GM12874 (cell line): ENCODE data around the gene HOXA5.
A peak's percentile ranks its signal among the peaks of the same experiment; 100 is the strongest.

Experiments used
- TF ChIP-seq, protein P1 (sequence below): IDR thresholded peaks from 2 replicates; pipeline ENCODE4 v1.5.1; 2011; ENCODE audit warnings: low read depth, mild to moderate bottlenecking, control low read depth, low read length, moderate library complexity; ENCODE audit not compliant: insufficient read depth

Gene HOXA5

DNA sequence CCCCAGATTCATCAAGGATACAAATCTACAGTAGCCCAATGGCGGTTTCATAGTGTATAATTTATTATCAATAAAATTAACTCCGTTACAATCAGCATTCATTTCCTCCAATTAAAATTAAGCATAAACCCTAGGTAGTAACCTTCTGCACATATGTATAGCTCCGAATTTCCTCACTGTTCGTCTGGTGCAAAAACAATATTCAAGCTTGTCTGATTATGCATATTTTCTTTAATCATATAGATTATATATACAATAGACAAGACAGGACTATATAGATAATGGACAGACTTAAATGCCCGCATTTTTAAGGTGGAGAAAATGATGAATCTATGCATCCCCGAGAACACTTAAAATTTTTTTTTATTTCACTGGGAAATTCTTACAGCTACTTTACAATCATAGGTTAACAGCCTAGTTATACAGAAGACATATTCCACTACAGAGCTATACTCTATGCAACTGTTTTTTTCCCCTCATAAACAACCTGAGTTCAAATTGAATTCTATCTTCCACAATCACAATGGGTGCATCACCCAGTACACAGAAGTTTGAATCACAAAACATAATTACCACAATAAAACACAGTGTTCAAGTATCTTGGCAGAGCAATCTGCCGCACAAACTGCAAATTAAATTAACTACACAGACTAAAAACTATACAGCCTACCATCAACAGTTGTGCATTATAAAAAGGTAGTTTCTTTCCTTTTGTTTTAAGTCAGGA lies 19.2 kb upstream of the HOXA5 start:
- TF ChIP-seq, protein P1, sequence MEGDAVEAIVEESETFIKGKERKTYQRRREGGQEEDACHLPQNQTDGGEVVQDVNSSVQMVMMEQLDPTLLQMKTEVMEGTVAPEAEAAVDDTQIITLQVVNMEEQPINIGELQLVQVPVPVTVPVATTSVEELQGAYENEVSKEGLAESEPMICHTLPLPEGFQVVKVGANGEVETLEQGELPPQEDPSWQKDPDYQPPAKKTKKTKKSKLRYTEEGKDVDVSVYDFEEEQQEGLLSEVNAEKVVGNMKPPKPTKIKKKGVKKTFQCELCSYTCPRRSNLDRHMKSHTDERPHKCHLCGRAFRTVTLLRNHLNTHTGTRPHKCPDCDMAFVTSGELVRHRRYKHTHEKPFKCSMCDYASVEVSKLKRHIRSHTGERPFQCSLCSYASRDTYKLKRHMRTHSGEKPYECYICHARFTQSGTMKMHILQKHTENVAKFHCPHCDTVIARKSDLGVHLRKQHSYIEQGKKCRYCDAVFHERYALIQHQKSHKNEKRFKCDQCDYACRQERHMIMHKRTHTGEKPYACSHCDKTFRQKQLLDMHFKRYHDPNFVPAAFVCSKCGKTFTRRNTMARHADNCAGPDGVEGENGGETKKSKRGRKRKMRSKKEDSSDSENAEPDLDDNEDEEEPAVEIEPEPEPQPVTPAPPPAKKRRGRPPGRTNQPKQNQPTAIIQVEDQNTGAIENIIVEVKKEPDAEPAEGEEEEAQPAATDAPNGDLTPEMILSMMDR = no peak

DNA sequence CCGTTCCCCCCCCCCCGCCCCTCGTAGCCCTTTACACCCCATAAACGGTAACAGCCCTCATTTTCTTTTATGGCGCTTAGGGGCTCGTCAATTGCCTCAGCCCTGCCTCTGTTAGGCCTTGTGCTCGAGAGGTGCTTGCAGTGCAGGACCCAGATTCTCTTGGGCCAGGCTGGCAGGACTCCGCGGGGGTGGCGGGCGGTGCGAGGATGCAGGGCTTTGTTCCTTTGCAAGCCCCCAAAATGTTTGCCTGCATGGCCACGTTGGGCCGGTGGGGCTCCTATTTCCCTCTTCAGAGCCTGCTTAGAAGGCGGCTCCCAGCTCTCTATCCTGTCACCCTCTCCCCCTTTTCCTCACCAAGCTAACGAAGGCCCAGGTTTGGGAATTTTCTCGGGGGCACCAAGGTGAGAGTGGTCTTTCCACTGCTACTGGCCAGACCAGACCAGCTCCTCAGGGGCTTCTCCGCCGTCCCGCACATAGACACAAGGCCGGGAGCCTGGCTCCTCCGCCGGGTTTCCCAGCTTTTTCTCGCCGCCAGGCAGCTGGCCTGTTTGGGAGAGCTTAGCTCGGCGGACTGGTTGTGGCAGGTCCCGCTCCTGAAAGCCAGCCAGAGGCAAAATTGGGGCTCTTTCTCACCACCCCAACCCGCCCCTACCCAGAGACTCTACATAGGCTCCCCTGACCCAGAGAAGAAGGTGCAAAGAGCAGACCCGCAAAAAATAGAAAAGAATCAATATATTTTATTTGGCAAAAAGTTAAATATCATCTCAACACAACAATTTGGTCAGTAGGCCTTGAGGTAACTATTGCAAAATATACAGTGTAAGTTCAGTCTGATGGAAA lies 18.5 kb upstream of the HOXA5 start:
- TF ChIP-seq, protein P1 = no peak

DNA sequence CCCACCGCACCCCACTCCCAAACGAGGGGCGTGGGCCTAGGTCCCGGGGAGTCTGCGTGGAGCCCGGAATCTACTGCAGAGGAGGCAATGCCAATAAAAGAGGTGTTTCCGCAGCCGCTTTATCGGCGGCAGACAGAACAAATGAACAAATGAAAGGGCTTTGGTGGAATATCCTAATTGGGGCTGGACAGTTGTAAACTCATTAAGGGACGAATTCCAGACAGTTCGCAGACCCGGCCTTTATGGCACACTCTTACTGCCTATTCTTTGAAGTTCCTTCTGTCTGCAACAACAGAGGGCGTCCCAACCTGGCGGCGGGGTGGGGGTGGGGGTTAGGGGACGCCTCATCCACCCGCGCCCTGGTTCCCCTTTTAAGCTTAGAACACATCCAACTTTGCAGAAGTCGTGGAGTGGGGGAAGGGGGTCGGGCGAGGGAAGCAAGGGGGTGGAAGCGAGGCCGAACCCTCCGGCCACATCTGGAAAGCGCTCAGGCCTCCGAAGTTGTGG lies 17.8 kb upstream of the HOXA5 start:
- TF ChIP-seq, protein P1 = no peak

DNA sequence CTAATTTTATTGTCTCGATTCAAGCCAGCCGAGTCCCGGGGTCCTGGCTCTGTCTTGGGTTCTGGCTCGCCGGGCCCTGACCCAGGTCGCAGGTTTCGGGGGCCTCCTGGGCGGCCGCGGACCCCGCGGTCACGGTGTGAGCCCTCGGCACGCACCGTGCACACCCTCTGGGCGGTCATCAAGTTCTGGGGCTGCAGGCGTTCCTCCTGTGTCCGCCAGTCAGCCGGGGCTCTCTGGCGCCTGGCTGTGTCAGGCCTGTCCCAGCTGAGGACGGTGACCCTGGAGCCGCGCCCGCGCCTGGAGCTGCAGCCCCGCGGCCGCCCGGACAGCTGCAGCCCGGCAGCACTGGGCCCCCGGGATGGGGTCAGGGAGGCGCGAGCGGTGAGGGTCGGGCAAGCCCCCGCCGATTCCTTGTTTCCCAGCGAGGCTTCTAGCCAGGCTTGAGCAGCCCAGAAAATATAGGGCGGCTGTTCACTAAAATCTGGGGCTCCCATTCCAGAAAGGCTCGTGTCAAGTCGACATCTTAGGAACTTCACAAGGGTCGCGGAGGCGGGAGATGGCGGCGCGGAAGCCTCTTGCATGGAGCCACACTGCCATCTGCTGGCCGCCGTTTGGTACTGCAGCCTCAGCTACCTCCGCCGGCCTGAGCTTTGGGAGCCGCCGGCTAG lies 17.2 kb upstream of the HOXA5 start:
- TF ChIP-seq, protein P1 = peak; percentile 98

DNA sequence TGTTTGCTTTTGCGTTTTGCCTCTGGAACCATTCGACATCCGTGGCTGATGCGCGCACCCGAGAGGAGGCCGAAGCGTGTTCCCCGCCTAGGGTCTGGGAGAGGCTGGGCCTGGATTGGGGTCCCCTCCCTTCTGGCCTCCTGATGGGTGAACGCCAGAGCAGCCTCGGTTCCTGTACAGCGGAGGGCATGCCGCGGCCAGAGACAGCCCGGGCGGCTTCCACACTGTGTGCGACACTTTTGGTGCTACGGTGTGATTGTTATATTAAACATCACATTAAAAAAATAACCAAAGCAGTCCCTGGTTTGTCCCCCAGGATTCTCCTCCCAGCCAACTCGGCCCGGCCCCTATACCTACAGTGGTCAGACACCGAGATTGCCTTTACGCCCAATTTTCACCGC lies 16.7 kb upstream of the HOXA5 start:
- TF ChIP-seq, protein P1 = no peak

DNA sequence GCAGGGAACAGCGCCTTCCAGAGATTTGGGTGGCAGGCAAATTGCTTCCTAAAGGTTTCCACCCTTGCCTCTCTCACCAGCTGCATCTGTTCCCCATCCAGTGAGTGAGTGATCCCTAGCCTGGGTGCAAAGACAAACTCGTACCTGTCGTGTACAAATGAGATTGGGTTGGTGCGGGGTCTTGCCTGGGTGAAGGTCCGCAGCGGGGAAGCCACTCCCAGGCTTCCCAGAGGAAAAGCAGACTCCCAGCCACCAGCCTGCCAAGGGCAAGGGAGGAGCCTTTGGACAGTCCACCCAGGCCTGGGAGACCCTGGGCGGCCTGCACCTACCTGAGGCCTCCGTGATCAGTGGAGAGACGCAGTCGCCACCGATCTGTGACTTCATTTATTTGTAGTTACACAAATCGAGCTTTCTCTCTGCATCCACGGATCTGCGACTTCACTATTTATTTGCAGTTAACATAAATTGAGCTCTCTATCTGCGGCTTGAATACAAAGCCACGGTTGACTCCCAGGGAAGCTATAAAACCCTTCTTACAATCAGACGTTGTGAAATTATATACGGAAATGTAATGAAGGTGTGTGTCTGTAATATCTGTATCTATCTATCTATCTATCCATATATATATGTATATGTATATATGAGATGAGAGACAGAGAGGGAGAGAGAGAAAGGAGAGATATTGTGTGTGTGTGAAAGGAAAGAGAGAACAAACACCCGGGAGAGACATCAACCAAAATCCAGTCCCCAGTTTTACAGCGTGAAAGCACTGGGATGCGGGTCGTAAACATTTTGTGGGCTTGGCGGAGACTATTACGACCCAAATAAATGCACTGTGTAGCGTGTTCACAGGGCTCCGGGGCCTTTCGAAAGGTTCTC lies 16.0 kb upstream of the HOXA5 start:
- TF ChIP-seq, protein P1 = no peak
